Esophagus squamous epithelium (tissue), 5 donors: Measurements from ENCODE around the gene CCSER1. TPM values are rescaled to one million over a fixed set of nuclear protein-coding genes. Genes with fewer than 3 reads are reported as not detected.
"Not testable (repeated sequence)": the region's sequence is repeated elsewhere in the genome, so short reads cannot be mapped to it uniquely, and the experiment has no call there.

Experiments used
- DNase-seq: peaks from one replicate; lab custom pipeline; 2025; lab: John Stamatoyannopoulos, UW
- H3K27ac ChIP-seq, 4 donors: fragments of 200-600 bp; sonication (generic); one replicate each; pipeline ENCODE4 v1.5.1; 2016 to 2019; ENCODE audit warnings: mild to moderate bottlenecking in 1 of 4
- H3K27me3 ChIP-seq, 4 donors: fragments of 200-600 bp; sonication (generic); 1 replicate in 3 of 4; 2 replicates in 1 of 4; pipeline versions ENCODE4 v1.5.1 to v1.6.0; 2017 to 2021; ENCODE audit warnings: antibody characterized with exemption in 1 of 4
- H3K36me3 ChIP-seq, 3 donors: fragments of 200-600 bp; sonication (generic); one replicate each; pipeline ENCODE4 v1.5.1; 2016 to 2019
- H3K4me1 ChIP-seq, 3 donors: fragments of 200-600 bp; sonication (generic); one replicate each; pipeline ENCODE4 v1.5.1; 2017 to 2019
- H3K4me3 ChIP-seq, 4 donors: fragments of 200-600 bp; sonication (generic); 1 replicate in 3 of 4; 2 replicates in 1 of 4; pipeline ENCODE4 v1.5.1; 2016 to 2019; ENCODE audit warnings: mild to moderate bottlenecking in 2 of 4, moderate library complexity in 1 of 4
- H3K9me3 ChIP-seq, 3 donors: fragments of 200-600 bp; sonication (generic); one replicate each; pipeline ENCODE4 v1.5.1; 2016 to 2019
- CTCF ChIP-seq, 6 experiments: fragments of 450-650 bp in 4 of 6; fragments of 200-600 bp in 2 of 6; sonication (generic) in 2 of 6; IDR thresholded peaks; one replicate each; pipeline ENCODE4 v1.5.1; 2016 to 2019; ENCODE audit warnings: antibody characterized with exemption in 6 of 6, mild to moderate bottlenecking in 4 of 6, moderate library complexity in 4 of 6
- POLR2A ChIP-seq, 4 donors: fragments of 450-650 bp; IDR thresholded peaks; one replicate each; pipeline ENCODE4 v1.6.1; 2017; ENCODE audit warnings: antibody characterized with exemption in 4 of 4, mild to moderate bottlenecking in 4 of 4, moderate library complexity in 3 of 4
- WGBS, 2 donors: methylation state at CpG; one replicate each; pipeline ENCODE4 v1.1.5; 2018; 5-methylcytosine and 5-hydroxymethylcytosine counted together
- intact Hi-C: fragments of 100-400 bp; cut with DNase I; formaldehyde crosslinking; loops from one replicate; pipeline ENCODE4 v1.15.0; 2022
- total RNA-seq, 4 donors: library from RNA; depleted of rRNA; stranded (reverse); fragments of >200 nt; gene quantifications; one replicate each; pipeline ENCODE4 v1.1.0, GENCODE V29; 2016
- donor health status: DM: yes; HTN: yes; CAD: no.

The CCSER1 gene
- total RNA-seq, 4 donors from 2014 or later, result 1.2 to 12.4 (median 2.2) TPM

- intact Hi-C loops, result no loop called here
- WGBS, 2 donors, result 75 to 81% methylated on average over 1 of the region's 1 CpG
Measured at GRCh38 chr4:91447168-91447567, 1320.0 kb downstream of the CCSER1 start.

GRCh38 chr4:91448668-91449330, 1321.6 kb downstream of the CCSER1 start:
- no peaks in the 10 kb centered on the region for H3K9me3 ChIP-seq
- H3K27ac ChIP-seq, result no peak overlapping the region
- no peak overlapping the region for H3K4me3 ChIP-seq
- H3K36me3 ChIP-seq, result no peaks in the 10 kb centered on the region
- intact Hi-C loops, result no loop called here
- no peaks in the 10 kb centered on the region for H3K4me1 ChIP-seq
- no peak for DNase-seq
- TF ChIP-seq CTCF (IDR thresholded peaks at IDR 0.05), result no peak
- no peaks in the 10 kb centered on the region for H3K27me3 ChIP-seq
- 11% methylated on average over 2 of the region's 2 CpGs for WGBS, 2 donors

More at GRCh38 chr4:91447168-91447567, 1320.0 kb downstream of the CCSER1 start:
- TF ChIP-seq CTCF (IDR thresholded peaks at IDR 0.05) (no peak), POLR2A (IDR thresholded peaks at IDR 0.05) (no peak)
- H3K4me3 ChIP-seq, result no peak overlapping the region
- no peak overlapping the region for H3K27ac ChIP-seq
- H3K9me3 ChIP-seq, result no peaks in the 10 kb centered on the region
- H3K4me1 ChIP-seq, result no peaks in the 10 kb centered on the region
- no peak for DNase-seq
- no peaks in the 10 kb centered on the region for H3K36me3 ChIP-seq
- no peaks in the 10 kb centered on the region for H3K27me3 ChIP-seq

- H3K9me3 ChIP-seq, result no peaks in the 10 kb centered on the region
- no peak overlapping the region for H3K27ac ChIP-seq
- no peak overlapping the region for H3K4me3 ChIP-seq
- no peaks in the 10 kb centered on the region for H3K36me3 ChIP-seq
- no peaks in the 10 kb centered on the region for H3K27me3 ChIP-seq
- DNase-seq, result no peak
- intact Hi-C loops, result no loop called here
- H3K4me1 ChIP-seq, result no peaks in the 10 kb centered on the region
- 53 to 69% methylated on average over 4 of the region's 4 CpGs for WGBS, 2 donors
- TF ChIP-seq CTCF (IDR thresholded peaks at IDR 0.05) (no peak), POLR2A (IDR thresholded peaks at IDR 0.05) (no peak)
Measured at GRCh38 chr4:91454111-91454510, 1326.9 kb downstream of the CCSER1 start.

- H3K4me1 ChIP-seq, H3K4me3 ChIP-seq, DNase-seq, H3K36me3 ChIP-seq, H3K9me3 ChIP-seq, intact Hi-C loops, H3K27ac ChIP-seq, H3K27me3 ChIP-seq: not testable (repeated sequence)
- 90 to 91% methylated on average over 5 to 8 of the region's 9 CpGs for WGBS, 2 donors
Measured at GRCh38 chr4:91462566-91462965, 1335.4 kb downstream of the CCSER1 start.

- Histone ChIP-seq H3K36me3 (no peaks in the 10 kb centered on the region), H3K4me1 (no peaks in the 10 kb centered on the region), H3K27me3 (no peaks in the 10 kb centered on the region), H3K27ac (no peak overlapping the region), H3K9me3 (no peaks in the 10 kb centered on the region), H3K4me3 (no peak overlapping the region)
- TF ChIP-seq CTCF (IDR thresholded peaks at IDR 0.05) (no peak), POLR2A (IDR thresholded peaks at IDR 0.05) (no peak)
- intact Hi-C loops, result no loop called here
- 63 to 84% methylated on average over 2 of the region's 2 CpGs for WGBS, 2 donors
- DNase-seq, result no peak
Measured at GRCh38 chr4:91470671-91471070, 1343.5 kb downstream of the CCSER1 start.

- intact Hi-C loops, result no loop called here
- 90 to 91% methylated on average over 8 of the region's 8 CpGs for WGBS, 2 donors
- Histone ChIP-seq H3K27ac (no peak overlapping the region), H3K9me3 (no peaks in the 10 kb centered on the region), H3K36me3 (no peaks in the 10 kb centered on the region), H3K4me3 (no peak overlapping the region), H3K4me1 (no peaks in the 10 kb centered on the region), H3K27me3 (no peaks in the 10 kb centered on the region)
- DNase-seq, result no peak
- no peak for TF ChIP-seq CTCF (IDR thresholded peaks at IDR 0.05)
- no peak for TF ChIP-seq POLR2A (IDR thresholded peaks at IDR 0.05)
Measured at GRCh38 chr4:91471280-91471679, 1344.1 kb downstream of the CCSER1 start.
